ENCODE data around the gene GNA14.

The GNA14 gene

DNA sequence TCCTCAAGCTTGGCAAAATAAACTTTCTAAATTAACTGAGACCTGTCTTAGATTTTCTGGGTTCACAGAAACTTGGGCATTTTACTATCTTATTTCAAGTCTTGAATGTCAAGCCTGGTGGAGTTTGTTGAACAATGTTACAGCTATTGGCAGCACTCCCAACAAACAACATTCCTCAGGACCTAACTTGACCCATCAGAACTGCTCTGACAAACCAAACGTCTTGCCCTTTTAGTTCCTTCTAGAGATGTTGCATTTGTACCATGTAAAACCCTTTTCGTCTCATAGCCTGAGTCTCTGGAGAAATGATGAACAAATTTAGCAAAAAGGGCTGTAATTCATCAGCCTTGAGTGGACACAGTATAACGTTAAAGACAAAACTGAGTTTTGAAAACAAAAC, 51.1 kb downstream of the GNA14 start:
- POLR2A ChIA-PET, result no interaction called here
- DNase-seq (ENCODE audit: extremely low spot score), result no peak
- TF ChIP-seq, protein P1, sequence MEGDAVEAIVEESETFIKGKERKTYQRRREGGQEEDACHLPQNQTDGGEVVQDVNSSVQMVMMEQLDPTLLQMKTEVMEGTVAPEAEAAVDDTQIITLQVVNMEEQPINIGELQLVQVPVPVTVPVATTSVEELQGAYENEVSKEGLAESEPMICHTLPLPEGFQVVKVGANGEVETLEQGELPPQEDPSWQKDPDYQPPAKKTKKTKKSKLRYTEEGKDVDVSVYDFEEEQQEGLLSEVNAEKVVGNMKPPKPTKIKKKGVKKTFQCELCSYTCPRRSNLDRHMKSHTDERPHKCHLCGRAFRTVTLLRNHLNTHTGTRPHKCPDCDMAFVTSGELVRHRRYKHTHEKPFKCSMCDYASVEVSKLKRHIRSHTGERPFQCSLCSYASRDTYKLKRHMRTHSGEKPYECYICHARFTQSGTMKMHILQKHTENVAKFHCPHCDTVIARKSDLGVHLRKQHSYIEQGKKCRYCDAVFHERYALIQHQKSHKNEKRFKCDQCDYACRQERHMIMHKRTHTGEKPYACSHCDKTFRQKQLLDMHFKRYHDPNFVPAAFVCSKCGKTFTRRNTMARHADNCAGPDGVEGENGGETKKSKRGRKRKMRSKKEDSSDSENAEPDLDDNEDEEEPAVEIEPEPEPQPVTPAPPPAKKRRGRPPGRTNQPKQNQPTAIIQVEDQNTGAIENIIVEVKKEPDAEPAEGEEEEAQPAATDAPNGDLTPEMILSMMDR (IDR thresholded peaks at IDR 0.05; ENCODE audit: control extremely low read depth, extremely low read depth, low read depth, missing control alignments), result no peak
- CTCF ChIA-PET, result interaction anchor here (1.2 to 2.2 kb wide), 4 partner anchors 10 to 37 kb away, joined by 3 to 6 read pairs (median 4); no protein-coding TSS in a partner anchor

DNA sequence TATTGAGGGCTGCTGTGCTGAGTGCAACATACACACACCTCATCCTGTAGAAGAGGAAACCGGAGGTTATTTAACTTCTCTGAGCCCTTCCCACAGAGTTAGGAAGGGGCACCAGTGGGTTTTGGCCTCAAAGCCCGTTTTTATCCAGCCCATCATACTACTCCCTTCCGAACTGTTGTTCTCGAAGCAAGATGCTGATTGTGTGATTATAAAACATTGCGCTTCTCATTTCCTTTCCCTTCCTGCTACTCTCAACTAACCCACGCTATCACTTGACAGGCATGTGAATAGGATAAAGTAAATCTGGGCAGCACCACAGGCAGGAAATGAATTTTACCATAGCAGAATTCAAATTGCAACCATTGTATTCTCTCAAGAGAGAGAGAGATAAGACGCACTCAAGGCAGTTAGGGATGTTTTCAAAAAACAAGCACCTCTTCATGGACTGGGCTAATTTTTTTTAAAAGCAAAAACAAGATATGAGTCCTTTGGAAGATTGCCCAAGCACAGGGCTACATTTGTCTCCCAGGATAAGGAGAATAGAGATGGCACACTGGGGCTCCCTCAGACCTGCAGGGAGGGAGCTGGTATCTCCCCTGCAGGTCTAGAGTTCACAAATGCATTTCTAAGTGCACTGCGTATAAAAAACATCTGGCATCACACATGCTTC, 52.6 kb downstream of the GNA14 start:
- no peak for DNase-seq (ENCODE audit: extremely low spot score)
- ChIA-PET POLR2A (no interaction called here), CTCF (interaction anchor here (0.8 to 1.3 kb wide), 4 partner anchors 36 to 139 kb away, joined by 3 to 5 read pairs (median 4); no protein-coding TSS in a partner anchor)
- TF ChIP-seq, protein P1 (IDR thresholded peaks at IDR 0.05; ENCODE audit: control extremely low read depth, extremely low read depth, low read depth, missing control alignments), result no peak

DNA sequence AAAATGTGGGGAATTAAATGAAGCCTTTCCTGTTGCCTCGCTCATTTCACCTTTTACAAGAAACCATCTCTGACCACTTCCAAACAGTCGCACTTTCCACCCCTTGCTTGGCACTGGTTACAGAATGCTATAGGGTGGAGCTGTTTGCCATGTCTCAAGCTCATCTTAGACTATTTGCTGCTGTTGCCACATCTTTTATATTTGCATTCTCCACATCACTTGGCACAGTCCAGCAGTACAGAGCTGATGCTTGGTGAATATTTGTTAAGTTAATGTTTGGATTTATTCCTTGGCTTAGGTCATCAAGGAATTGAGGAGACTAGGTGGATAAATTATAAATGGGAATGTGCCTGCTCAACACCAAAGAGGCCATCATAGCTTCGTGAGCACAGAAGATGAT, 53.2 kb downstream of the GNA14 start:
- TF ChIP-seq, protein P1 (IDR thresholded peaks at IDR 0.05; ENCODE audit: control extremely low read depth, extremely low read depth, low read depth, missing control alignments), result no peak
- no peak for DNase-seq (ENCODE audit: extremely low spot score)
- ChIA-PET POLR2A (no interaction called here), CTCF (interaction anchor here (1.0 kb wide), 1 partner anchor 63 kb away, joined by 3 read pairs; no protein-coding TSS in a partner anchor)

DNA sequence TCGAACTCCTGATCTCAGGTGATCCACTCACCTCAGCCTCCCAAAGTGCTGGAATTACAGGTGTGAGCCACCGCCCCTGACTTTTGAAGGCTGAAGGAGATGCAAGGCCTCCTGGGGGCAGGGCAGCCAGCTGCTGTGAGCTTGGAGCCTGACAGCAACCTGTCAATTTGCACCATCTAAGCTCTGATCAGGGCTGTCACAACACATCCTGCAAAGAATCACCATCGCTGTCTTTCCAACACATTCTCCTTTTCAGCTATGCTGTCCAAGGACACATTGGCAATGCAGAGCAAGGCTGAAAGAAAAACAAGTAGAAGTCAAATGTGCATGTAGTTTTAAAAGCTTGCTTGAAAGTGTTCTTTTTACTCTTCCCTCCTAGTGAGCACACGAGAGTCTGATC, 54.6 kb downstream of the GNA14 start:
- TF ChIP-seq, protein P1 (IDR thresholded peaks at IDR 0.05; ENCODE audit: control extremely low read depth, extremely low read depth, low read depth, missing control alignments), result no peak
- no peak for DNase-seq (ENCODE audit: extremely low spot score)
- ChIA-PET POLR2A (no interaction called here), CTCF (no interaction called here)

DNA sequence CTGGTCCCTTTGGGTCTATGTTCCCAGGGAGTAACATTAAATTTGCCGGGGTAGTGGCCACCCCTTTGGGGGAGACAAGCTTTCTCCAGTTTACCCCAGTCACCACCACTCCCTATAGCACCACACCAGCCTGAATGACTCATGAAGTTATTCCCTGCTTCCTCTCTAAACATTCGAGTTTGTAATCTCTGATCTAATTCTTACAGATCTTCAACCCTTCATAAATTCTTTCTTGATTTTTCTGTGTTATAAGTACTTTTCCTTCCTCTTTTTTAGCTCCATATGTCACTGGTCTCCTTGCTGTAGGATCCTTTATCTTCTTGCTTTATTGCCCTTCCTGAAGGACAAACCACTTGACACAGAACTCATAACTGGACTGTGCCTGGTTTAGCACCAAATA, 55.6 kb downstream of the GNA14 start:
- POLR2A ChIA-PET, result no interaction called here
- CTCF ChIA-PET, result no interaction called here
- TF ChIP-seq, protein P1 (IDR thresholded peaks at IDR 0.05; ENCODE audit: control extremely low read depth, extremely low read depth, low read depth, missing control alignments), result no peak
- DNase-seq (ENCODE audit: extremely low spot score), result no peak

DNA sequence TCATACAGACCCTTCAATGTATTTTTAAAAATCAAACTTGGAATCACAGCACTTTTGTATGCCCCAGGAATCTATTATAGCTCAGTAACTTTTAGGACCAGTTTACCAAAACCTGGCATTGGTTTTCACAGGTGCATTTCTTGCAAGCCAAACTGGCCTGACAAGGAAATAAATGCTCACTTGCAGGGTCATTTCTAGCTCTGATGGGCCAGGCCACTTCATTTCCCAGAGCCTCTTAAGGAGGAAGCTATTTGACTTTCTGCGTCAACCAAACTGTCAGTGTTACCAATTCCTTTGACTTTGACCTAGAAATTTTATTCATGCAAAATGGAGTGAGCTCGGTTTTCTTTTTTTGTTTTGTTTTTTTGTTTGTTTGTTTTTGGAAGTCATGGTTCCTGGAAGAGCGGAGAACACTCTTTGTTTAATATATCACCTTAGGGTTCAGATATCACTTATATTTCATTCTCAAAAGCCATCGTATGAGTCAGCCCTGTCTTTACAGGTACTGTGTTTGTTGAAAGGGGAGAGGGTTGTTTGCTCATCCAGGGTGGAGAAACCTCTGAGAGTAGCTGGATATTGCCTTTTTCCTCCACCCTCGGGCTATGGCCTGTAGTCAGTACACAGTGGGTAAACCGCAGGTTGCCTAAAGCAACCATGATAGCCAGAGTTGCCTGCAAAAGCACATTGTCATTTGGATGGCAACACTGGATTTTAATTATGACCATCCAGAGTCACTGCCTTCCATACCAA, 58.9 kb downstream of the GNA14 start:
- POLR2A ChIA-PET, result no interaction called here
- TF ChIP-seq, protein P1 (IDR thresholded peaks at IDR 0.05; ENCODE audit: control extremely low read depth, extremely low read depth, low read depth, missing control alignments), result no peak
- CTCF ChIA-PET, result no interaction called here
- no peak for DNase-seq (ENCODE audit: extremely low spot score)

Data from GM10248 (cell line).